Measurements from ENCODE around the gene CCNI2. TPM values are rescaled to one million over a fixed set of nuclear protein-coding genes. Genes with fewer than 3 reads are reported as not detected.

Gene CCNI2, protein sequence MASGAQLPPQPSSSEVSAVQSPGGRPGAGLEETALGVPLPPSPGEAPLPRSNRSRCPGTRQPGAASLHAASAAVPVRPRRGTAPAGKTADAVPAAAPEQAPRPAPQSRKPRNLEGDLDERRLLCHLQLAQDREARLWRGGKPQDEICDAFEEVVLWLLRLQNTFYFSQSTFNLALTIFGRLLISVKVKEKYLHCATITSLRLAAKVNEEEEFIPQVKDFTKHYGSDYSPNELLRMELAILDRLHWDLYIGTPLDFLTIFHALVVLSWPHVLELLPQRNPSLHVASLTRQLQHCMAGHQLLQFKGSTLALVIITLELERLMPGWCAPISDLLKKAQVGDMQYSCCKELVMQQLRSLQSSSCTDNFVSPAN
- 1 to 10 TPM in 2 of 12 donors, under 1 TPM in 8, not detected in 2; 0.11 to 1.8 (median 0.77) TPM for polyA plus RNA-seq (ENCODE audit: insufficient read length in 12 of 12)
- long read RNA-seq, donor 1: 0 reads
- long read RNA-seq, donor 2: 0 reads
- long read RNA-seq, donor 3: 0 reads
- long read RNA-seq, donor 4: 0 reads
- long read RNA-seq, donor 5: 0 reads
- long read RNA-seq, donor 6: 0 reads
- long read RNA-seq, donor 7: 0 reads
- long read RNA-seq, donor 8: 0 reads
- long read RNA-seq, donor 9: 0 reads
- long read RNA-seq, donor 10: 0 reads
- long read RNA-seq, donor 11, partial matches to known transcripts: 0 of 7 reads
- long read RNA-seq, donor 11, other reads (novel, unspliced or antisense): 7 of 7 reads

DNA sequence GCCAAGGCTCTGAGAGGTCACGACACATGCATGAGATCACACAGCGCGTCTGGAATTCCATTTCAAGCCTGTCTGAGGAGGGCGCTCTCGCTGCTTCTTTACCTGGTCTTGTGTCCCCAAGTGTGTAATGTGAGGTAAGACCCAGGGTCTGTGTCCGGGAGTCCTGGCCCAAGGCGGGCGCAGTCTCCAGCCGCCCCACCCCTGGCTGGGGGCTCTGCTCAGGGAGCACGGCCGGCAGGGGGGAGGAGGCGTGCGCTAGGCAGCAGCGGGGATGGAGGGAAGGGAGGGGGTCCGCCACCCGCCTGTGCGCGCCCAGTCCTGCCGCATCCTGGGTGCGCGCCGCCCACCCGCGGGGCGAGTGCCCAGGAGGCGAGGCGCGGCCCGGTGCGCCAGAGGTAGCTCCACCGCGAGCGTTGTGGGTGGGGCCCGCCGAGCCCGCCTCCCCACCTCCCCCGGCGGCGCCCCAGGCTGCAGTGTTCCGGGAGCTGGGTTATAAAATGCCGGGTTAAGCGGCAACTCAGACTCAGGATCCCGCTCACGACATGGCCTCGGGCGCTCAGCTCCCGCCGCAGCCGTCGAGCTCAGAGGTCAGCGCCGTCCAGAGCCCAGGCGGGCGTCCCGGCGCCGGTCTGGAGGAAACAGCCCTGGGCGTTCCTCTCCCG lies at the start of gene CCNI2:
Gene CCNI2, plus strand, starts transcription at position 473 of the 662 bp plus-strand sequence. Its CDS starts 70 bp downstream, at position 543.
- DNase-seq: no peak

DNA sequence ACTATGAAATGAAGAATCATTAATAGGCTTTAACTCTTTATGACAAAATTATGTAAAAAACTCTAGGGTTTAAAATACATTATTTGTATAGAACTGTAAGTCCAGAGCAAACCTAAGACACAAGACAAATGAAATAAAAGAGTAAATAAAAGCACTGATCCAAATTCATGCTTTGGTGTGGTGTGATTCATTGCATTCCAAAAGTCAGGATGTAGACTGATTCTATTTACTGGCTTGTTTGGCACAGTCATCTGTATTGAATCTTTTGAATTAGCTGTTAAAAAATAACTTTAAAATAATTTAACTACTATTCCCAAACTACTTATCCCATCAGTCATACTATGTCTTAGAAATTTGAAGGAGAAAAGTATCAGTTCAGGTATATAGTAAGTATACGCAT lies 42.4 kb upstream of the CCNI2 start:
- no peak for DNase-seq

DNA sequence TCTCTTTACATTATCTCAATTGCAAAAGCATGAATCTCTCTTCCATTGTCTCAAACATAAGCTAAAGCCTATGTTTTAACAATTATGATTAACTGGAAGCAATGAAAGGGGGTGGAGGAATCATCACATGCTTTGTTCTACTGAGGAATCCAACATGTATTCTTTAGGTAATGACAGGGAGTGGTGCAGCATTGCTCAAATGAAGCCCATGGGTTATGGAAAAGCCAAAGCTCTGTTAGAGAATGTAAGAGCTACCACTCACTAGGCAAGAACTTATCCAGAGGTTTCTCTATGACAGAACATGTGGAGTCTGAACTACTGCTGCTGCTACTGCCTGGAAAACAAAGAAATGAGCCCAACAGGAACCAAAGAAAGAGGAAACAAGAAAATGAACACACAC lies 38.6 kb upstream of the CCNI2 start:
- no peak for DNase-seq

DNA sequence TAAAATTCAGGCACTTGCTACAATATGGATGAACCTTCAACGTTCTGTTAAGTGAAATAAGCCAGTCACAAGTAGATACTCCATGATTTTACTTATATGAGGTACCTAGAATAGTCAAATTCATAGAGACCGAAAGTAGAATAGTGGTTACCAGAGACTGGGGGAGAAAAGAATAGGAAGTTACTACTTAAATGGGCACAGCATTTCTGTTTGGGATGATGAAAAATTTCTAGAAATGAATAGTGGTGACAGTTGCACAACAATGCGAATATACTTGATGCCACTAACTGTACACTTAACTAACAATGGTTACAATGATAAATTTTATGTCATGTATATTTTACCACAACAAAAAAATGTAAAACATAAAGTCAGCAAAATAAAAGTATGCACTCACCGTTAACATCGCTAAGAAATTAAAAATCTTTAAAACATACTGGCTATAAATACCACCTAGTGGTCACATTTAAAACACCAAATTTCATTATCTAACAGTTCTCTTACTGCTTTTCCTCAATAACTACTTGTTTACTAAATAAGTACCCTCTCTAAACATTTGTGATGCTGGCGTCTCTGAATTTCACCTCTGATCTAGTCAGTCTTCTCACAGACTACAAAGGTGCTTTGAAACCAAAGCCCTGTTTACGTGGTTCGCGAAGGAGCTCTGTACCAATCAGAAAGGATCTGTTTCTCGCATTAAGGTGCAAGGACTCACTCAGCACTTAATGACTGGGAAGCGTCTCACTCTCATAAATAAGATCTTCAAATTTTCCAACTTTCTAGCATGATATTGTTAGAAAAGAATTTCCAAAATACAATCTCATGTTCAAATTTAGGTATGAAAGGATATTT lies 32.5 kb upstream of the CCNI2 start:
- peak; percentile 4 for DNase-seq

DNA sequence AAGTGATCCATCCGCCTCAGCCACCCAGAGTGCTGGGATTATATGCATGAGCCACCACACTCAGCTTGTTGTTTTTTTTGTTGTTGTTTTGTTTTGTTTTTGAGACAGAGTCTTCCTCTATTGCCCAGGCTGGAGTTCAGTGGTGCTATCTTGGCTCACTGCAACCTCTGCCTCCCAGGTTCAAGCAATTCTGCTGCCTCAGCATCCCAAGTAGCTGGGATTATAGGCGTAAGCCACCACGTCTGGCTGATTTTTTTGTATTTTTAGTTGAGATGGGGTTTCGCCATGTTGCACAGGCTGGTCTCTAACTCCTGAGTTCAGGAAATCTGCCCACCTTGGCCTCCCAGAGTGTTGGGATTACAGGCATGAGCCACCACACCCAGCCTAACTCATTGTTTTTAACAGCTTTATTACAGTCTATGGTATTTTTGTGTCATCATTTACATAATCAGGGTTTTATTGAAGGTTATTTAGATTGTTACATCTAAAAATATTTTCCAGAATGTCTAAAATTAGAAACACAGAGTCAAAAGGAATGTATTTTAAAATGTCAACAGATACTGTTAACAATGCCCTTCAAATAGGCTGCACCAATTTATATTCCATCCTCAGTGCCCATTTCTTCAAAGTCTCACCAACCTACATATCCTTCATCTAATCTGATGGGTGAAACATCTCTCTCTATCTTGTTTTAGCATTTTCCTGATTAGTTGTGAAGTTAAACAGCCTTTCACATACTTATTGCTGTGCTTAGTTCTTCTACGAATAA lies 28.5 kb upstream of the CCNI2 start:
- no peak for DNase-seq

DNA sequence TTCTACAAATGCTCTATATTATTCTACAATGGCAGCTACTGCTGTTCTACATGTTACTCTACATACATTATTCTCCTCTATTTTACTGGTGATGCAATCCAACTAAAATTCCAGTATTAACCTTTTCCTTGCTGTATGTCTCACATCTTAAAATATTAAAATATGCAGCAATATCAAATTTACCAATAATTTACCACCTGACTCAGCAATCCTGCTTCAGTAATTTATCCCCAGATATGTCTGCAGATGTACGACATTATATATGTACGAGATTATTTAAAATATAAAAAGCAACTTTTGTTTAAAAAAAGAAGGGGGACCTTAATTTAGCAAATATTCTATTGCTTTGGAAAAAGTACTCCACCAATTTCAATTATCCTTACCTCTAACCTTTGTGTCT lies 21.5 kb upstream of the CCNI2 start:
- DNase-seq: no peak

DNA sequence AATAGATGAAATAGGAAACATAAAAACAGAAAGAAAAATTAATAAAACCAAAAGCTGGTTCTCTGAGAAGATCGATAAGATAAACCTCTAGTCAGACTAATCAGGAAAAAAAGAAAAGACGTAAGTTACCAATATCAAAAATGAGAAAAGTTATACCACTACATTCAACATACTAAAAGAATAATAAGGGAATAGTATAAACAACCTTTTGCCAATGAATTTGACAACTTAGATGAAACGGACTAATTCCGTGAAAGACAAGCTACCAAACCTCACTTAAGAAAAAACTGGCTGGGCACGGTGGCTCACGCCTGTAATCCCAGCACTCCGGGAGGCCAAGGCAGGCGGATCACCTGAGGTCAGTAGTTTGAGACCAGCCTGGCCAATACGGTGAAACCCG lies 17.3 kb upstream of the CCNI2 start:
- no peak for DNase-seq

DNA sequence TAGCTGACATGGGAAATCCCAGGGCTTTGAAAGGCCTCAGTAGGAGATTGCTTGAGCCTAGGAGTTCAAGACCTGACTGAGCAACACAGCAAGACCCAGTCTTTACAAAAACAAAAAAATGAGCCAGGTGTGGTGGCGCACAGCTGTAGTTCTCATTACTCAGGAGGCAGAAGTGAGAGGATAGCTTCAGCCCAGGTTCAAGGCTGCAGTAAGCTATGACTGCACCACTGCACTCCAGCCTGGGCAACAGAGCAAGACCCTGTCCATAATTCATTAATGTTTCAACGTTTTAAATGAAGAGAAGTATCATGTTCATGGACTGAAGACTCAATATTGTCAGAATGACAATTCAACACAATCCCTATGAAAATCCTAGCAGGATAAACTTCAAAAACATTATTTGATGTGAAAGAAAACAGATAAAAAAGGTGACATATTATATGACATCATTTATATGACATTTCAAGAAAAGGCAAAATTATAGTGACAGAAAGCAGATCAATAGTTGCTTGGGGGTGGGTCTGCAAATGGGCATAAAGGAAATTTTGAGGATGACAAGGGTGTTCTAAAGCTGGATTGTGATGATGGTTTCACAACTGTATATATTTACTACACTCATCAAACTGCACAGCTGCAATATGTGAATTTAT lies 13.6 kb upstream of the CCNI2 start:
- no peak for DNase-seq

DNA sequence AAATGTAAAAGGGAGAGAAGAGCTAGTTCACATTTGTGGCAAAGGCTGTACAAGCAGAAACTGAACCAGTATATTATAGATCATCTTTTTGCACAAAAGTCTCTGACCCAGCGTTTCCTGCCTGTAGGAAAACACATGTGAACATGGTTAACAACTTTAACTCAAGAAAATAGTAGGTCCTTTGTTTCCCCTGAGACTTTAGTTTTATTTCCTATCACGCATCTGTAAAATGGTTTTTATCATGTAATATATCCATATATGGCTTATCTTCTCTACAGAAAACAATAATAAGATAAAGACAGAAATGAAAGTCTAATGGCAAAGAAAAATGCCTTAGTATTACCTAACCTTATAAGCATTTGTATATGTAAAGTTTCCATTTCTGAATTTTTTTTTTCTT lies 12.5 kb upstream of the CCNI2 start:
- no peak for DNase-seq

DNA sequence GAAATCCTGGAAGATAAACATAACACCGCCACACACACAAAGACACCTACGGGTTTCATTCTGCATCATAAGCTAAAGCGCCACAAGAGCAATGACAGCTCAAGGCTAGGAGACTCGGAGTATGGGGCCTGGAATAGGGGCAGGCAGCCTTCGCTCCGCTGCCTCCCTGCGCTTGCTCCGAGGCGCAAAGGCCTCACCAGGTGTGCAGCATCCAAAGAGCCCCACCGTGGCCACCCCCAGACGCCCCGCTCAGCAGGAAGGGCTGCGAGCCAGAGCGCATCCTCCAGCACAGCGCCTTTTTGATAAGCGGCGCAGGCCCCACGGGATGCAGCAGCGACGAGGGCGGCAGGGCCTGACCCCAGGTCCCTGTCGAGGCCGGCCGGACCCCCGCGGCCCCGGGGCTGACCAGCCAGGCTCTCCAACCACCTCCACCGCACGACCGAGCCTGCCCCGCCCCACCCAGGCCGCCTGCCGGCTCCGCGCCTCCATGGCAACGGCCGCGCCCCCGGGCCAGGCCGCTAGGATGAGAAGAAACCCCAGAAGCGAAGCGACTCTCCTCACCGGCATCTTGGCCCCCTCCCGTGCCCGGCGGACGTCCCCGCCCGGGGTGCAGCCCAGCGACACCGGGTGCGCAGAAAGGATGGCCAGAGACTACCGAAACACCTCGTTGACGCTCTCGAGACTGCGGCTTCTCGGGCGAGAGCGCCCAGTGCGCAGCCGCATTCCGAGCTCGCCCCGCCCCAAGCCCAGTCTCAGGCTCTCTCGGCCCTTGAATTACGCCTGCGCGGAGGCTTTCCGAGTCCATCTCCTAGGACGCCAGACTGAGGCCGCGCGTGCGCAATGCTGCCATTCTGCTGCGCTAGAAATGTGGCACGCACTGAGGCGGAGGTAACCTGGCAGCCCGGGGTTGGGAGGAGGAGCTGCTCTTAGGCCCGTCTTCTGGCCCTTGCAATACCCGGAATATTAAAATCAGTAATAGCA lies 10.1 kb upstream of the CCNI2 start, which contains the start of gene KIF3A:
Gene KIF3A, minus strand, starts transcription at position 694 of the 981 bp plus-strand sequence. Its CDS starts 127 bp downstream, at position 567.
- peak; percentile 95 for DNase-seq

DNA sequence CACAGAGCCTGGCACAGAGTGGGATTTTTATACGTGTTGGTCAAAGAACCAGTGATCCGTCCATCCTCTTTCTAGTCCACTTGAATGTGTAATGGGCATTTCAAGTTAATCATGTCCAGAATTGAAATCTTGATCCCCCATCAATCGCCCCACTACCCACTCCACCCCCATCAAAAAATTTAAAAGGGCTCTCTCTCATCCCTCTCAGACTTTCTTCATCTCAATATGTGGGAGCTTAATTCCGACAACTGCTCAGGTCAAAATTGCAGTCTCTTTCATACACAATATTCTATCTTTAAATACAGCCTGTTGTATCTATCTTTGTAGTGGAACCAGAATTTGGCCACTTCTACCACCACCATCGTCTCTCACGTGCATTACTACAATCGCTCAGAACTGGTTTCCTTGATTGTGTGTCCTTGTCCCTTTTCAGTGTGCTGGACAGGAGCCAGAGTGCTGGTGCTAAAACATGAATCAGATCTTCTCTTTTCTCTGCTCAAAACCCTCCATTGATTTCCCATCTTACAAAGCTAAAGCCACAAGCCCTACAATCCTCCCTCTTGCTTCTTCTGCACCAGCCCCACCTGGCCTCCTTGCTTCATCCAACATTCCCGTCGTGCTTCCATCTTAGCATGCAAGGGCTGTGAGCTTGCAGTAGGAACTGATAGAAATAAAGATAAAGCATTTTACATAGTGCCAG lies 9.1 kb upstream of the CCNI2 start:
- DNase-seq: no peak

DNA sequence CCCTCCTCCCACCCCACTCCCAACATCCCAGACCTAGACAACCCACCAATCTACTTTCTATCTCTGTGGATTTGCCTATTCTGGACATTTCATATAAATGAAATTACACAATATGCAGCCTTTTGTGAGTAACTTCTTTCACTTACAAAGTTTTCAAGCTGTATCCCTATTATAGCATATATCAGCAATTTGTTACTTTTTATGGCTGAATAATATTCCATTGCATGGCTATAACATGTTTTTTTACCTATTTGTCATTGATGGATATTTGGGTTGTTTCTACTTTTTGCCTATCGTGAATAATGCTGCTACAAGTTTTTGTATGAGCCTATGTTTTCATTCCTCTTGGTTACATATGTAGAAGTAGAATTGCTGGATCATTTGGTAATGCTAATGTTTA lies 8.0 kb upstream of the CCNI2 start:
- DNase-seq: no peak

DNA sequence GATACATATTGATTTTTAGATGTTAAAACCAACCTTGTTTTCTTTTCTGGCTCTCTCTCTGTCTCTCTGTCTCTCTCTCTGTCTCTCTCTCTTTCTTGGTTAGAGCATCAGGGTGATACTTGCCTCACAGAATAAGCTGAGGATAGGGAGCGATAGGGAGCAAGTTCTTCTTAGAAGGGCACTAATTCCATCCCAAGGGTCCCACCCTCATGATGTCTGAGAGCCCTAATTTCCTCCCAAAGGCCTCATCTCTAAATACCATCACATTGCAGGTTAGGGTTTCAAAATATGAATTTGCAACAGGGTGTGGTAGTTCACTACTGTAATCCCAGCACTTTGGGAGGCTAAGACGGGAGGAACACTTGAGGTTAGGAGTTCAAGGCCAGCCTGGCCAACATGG lies 5.1 kb upstream of the CCNI2 start:
- no peak for DNase-seq

DNA sequence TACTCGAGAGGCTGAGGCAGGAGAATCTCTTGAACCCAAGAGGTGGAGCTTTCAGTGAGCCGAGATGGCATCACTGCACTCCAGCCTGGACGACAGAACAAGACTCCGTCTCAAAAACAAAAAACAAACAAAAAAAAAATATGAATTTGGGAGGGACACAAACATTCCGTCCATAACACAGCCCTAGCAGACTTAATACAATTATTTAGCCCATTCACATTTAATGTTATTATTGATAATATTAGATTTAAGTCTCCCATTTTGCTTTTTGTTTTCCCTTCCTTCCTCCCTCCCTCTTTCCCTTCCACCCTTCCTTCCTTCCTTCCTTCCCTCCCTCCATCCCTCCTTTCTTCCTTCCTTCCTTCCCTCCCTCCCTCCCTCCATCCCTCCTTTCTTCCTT lies 4.6 kb upstream of the CCNI2 start:
- no peak for DNase-seq

DNA sequence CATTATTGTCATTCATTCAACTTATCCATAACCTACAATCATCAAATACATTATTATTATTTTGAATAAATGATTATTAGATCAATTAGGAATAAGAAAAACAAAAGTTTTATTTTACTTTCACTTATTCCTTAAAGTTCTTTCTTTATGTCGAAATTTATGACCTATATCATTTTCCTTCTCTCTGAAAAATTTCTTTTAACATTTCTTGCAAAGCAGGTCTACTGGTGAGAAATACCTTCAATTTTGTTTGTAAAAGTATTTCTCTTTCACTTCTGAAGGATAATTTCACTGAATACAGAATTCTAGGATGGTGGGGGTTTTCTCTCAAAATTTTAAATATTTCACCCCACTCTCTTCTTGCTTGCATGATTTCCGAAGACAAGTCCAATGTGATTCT lies 2.6 kb upstream of the CCNI2 start:
- no peak for DNase-seq

DNA sequence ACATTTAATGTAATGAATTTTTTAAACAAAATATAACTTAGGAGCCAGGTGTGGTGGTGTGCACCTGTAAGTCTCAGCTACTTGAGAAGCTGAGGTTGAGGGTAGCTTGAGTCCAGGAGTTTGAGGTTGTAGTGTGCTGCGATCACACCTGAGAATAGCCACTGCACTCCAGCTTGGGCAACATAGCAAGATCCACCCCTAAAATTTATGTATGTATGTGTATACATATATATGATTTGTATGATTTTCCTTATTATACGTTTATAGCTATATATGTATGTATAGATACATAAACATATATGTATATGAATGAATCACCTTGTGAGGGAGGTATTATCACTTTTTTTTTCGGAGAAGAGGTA lies 653 bp upstream of the CCNI2 start:
- DNase-seq: no peak

DNA sequence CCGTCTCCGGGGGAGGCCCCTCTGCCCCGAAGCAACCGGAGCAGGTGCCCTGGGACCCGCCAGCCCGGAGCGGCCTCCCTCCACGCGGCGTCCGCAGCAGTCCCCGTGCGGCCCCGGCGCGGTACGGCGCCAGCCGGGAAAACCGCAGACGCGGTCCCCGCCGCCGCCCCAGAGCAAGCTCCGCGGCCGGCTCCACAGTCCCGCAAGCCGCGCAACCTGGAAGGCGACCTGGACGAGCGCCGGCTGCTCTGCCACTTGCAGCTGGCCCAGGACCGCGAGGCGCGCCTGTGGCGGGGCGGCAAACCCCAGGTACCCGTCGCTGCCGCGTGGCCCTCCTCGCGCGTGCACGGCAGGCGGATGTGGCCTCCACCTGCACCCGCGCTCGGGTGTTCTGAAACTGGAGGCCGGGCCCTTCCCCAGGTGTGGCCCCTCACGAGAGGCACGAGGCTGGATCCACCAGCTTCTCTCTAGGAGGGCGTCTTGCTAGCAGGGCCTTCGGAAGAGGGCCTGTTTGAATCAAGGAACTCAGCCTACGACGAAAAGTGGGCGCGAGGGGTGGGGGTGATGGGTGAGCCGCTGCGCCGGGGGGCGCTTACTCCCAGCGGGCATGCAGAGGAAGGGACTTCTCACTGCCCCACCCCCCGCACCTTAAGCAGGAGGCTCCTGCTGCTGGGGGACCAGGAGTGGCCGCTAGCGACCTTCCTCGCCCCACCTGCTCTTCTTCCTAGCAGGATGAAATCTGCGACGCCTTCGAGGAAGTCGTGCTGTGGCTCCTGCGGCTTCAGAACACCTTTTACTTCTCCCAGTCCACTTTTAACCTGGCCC lies 602 bp downstream of the CCNI2 start:
- DNase-seq: no peak
